ENCODE results near the gene WNT5B. TPM values are rescaled to one million over a fixed set of nuclear protein-coding genes. Genes with fewer than 3 reads are reported as not detected.

The WNT5B gene
- total and polyA plus RNA-seq, 2 of the 4 experiments (the other 2 are of a cell fraction) = 83.7 to 102 TPM

GRCh38 chr12:1660304-1661187 lies 31.5 kb downstream of the WNT5B start:
- Histone ChIP-seq H3K18ac (ENCODE audit: low read depth, low read length) (no peak overlapping the region), H3K27me3 (ENCODE audit: control insufficient read depth, insufficient read depth, low read length) (no peaks in the 10 kb centered on the region; the same call in 1 of the 2 replicates), H2AK5ac (ENCODE audit: low read depth, low read length) (no peak overlapping the region), H2BK5ac (ENCODE audit: low read depth, low read length, poor library complexity, severe bottlenecking) (no peak overlapping the region), H3K4me2 (ENCODE audit: low read depth, low read length) (no peak overlapping the region), H4K20me1 (ENCODE audit: insufficient read depth, low read length) (peaks cover 4% of the 10 kb centered on the region; the same call in 1 of the 2 replicates), H3K9ac (ENCODE audit: low read depth, low read length) (no peak overlapping the region), H3K27ac (ENCODE audit: insufficient read depth, low read length) (no peak overlapping the region), H3K36me3 (ENCODE audit: control insufficient read depth, insufficient read depth, low read length) (no peaks in the 10 kb centered on the region), H2AK9ac (replicated peaks; ENCODE audit: low read depth, low read length, poor library complexity) (no peak overlapping the region), H3K4me1 (ENCODE audit: control insufficient read depth, insufficient read depth, low read length) (peaks cover 2% of the 10 kb centered on the region; the same call in 1 of the 2 replicates), H3K4me3 (ENCODE audit: insufficient read depth, low read depth, low read length) (no peak overlapping the region), H3K56ac (ENCODE audit: extremely low read depth, insufficient read depth, low read length) (no peak overlapping the region), H2BK15ac (ENCODE audit: low read depth, low read length) (no peak overlapping the region), H3K23ac (ENCODE audit: low read depth, low read length) (no peak overlapping the region), H4K5ac (ENCODE audit: low read depth, low read length) (no peak overlapping the region), H3K9me1 (ENCODE audit: insufficient read depth, low read length) (0 out of 2 replicates have a peak, but pooled peaks cover 4% of the 10 kb centered on the region), H3K14ac (replicated peaks; ENCODE audit: low read depth, low read length) (no peak overlapping the region), H2AFZ (replicated peaks; ENCODE audit: low read length, poor library complexity) (peak overlapping the region; percentile 16), H4K91ac (ENCODE audit: insufficient read depth, low read depth, low read length) (no peak overlapping the region), H3K4ac (ENCODE audit: low read depth, low read length) (no peak overlapping the region), H4K8ac (ENCODE audit: low read depth in 2 of 2, low read length in 2 of 2) (no peak overlapping the region), H3K79me1 (ENCODE audit: low read depth in 1 of 2, low read length in 2 of 2) (no peaks in the 10 kb centered on the region), H2BK120ac (ENCODE audit: low read depth, low read length) (no peak overlapping the region), H2BK20ac (ENCODE audit: low read depth, low read length) (no peak overlapping the region), H3K9me3 (ENCODE audit: control insufficient read depth, insufficient read depth, low read length) (no peaks in the 10 kb centered on the region)
- no peak for ATAC-seq (ENCODE audit: low read depth)
- POLR2A ChIA-PET (ENCODE audit: unreplicated experiment) = no interaction called here
- no peak for DNase-seq
- dilution Hi-C loops (cut with HindIII; ENCODE audit: low sequenced_read_pairs, unreplicated experiment) = no loop called here
- CTCF ChIA-PET = no interaction called here
- in situ Hi-C loops (cut with MboI; ENCODE audit: low sequenced_read_pairs) = loop anchor here (25.0 kb wide), 1 partner anchor 627 kb away; no protein-coding TSS in a partner anchor
- 80% methylated on average over 1 of the region's 20 CpGs; no CpG with 5 or more reads in 1 of the 2 experiments for WGBS, 2 experiments (ENCODE audit: extremely low coverage in 2 of 2, insufficient read length in 1 of 2)
- BruUV-seq (replicated peaks) = no TSS peak
- intact Hi-C loops (cut with micrococcal nuclease) = no loop called here
- TF ChIP-seq CHD1 (IDR thresholded peaks at IDR 0.05; ENCODE audit: low read depth, low read length) (no peak), BHLHE40 (IDR thresholded peaks at IDR 0.05; ENCODE audit: low read depth, low read length) (no peak), RCOR1 (IDR thresholded peaks at IDR 0.05; ENCODE audit: insufficient replicate concordance, low read length) (no peak), MAZ (IDR thresholded peaks at IDR 0.05; ENCODE audit: borderline replicate concordance, low read depth, low read length) (no peak), FOS (IDR thresholded peaks at IDR 0.05; ENCODE audit: low read depth, low read length) (no peak), USF2 (IDR thresholded peaks at IDR 0.05; ENCODE audit: low read depth, low read length) (no peak), CTCF (conservative IDR thresholded peaks at IDR 0.05; ENCODE audit: low read depth, low read length) (no peak), ELK1 (IDR thresholded peaks at IDR 0.05; ENCODE audit: borderline replicate concordance, low read depth, low read length) (no peak), MAFK (IDR thresholded peaks at IDR 0.05; ENCODE audit: low read depth, low read length) (no peak), MXI1 (IDR thresholded peaks at IDR 0.05; ENCODE audit: borderline replicate concordance, low read depth, low read length) (no peak), RAD21 (IDR thresholded peaks at IDR 0.05; ENCODE audit: low read length) (no peak), POLR2A (IDR thresholded peaks at IDR 0.05; ENCODE audit: low read depth, low read length) (no peak), CEBPB (IDR thresholded peaks at IDR 0.05; ENCODE audit: low read depth, low read length) (no peak), NFE2L2 (IDR thresholded peaks at IDR 0.05; ENCODE audit: low read depth, low read length) (no peak), SMC3 (IDR thresholded peaks at IDR 0.05; ENCODE audit: low read depth, low read length) (no peak)
